ENCODE measurements around the gene GLG1.

DNA sequence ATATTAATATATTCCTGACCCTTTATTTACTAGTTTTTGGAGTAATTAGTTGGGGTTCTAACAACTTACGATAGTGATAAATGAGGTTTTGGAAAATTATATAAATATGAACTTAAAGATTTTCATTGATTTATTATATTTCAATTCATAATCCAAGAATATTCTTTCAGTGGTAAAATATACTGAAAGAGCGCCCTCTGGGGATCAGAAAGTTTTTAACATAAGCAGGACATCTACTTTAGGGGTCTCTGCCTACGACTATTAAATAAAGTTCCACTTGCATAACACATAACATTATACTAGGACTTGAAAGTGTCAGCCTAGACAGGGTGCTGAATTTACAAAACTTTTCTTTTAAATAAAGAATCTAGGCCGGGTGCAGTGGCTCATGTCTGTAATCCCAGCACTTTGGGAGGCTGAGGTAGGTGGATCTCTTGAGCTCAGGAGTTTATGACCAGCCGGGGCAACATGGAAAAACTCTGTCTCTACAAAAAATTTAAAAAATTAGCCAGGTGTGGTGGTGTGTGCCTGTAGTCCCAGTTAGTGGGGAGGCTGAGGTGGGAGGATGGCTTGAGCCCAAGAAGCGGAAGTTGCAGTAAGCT is 44.2 kb upstream of the GLG1 start:
- TF ChIP-seq GATA2 (IDR thresholded peaks at IDR 0.05; ENCODE audit: low read depth, low read length) (no peak), GATA3 (IDR thresholded peaks at IDR 0.05; ENCODE audit: low read depth, low read length) (no peak)
